Endothelial cell (in vitro differentiated cells): Measurements from ENCODE around the gene RPL28. TPM values are rescaled to one million over a fixed set of nuclear protein-coding genes. Genes with fewer than 3 reads are reported as not detected.
A peak's percentile ranks its signal among the peaks of the same experiment; 100 is the strongest.

Experiments
- DNase-seq: peaks from one replicate; pipeline ENCODE4 v3.0.0; 2021; ENCODE audit warnings: low spot score
- H3K27ac Mint-ChIP-seq: one replicate; pipeline ENCODE4 v1.8.0; 2021; ENCODE audit warnings: mixed read lengths, inconsistent platforms; ENCODE audit not compliant: unreplicated experiment
- H3K27me3 Mint-ChIP-seq: one replicate; pipeline ENCODE4 v1.8.0; 2021; ENCODE audit warnings: mild to moderate bottlenecking, moderate library complexity, mixed read lengths, inconsistent platforms; ENCODE audit not compliant: unreplicated experiment
- H3K36me3 Mint-ChIP-seq: one replicate; pipeline ENCODE4 v1.8.0; 2021; ENCODE audit warnings: mild to moderate bottlenecking, low read depth, mixed read lengths, inconsistent platforms; ENCODE audit not compliant: unreplicated experiment
- H3K4me1 Mint-ChIP-seq: one replicate; pipeline ENCODE4 v1.8.0; 2021; ENCODE audit warnings: mild to moderate bottlenecking, mixed read lengths, inconsistent platforms; ENCODE audit not compliant: unreplicated experiment
- H3K4me3 Mint-ChIP-seq: one replicate; pipeline ENCODE4 v1.8.0; 2021; ENCODE audit warnings: mild to moderate bottlenecking, mixed read lengths, inconsistent platforms; ENCODE audit not compliant: unreplicated experiment
- H3K9me3 Mint-ChIP-seq: one replicate; pipeline ENCODE4 v1.8.0; 2021; ENCODE audit warnings: mixed read lengths, inconsistent platforms; ENCODE audit not compliant: unreplicated experiment
- total RNA-seq: library from RNA; stranded (reverse); fragmentation: NEBNext Ultra II Directional; extraction: Animal tissue kit (Norgen Biotek cat#: 25700); gene quantifications from one replicate; pipeline ENCODE4 v1.2.1, GENCODE V29; 2021; ENCODE audit not compliant: unreplicated experiment
- TF ChIP-seq, protein P1 (sequence below): fragments of 200-600 bp; sonication (generic); IDR thresholded peaks from one replicate; pipeline ENCODE4 v1.5.0; 2021; ENCODE audit warnings: antibody characterized with exemption; ENCODE audit not compliant: unreplicated experiment

RPL28 gene
- total RNA-seq, 1 donor from 2014 or later: 3,792 TPM

DNA sequence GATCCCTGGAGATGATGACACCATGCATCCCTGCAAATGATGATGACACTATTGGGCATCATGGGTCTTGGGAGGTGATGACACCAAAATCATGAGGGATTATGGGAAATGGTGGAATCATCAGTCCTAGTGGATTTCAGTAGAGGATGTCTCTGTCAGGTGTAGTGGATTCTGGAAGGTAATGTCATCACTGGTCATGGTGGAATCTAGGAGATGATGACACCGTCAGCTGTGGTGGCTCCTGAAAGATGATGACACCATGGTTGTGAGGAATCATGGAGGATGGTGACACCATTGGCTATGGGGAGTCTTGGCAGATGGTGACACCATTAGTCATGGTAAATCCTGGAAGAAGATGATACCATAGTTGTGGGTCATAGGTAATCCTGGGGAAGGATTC lies 45.5 kb downstream of the RPL28 start:
- no peaks in the 10 kb centered on the region for H3K9me3 Mint-ChIP-seq

DNA sequence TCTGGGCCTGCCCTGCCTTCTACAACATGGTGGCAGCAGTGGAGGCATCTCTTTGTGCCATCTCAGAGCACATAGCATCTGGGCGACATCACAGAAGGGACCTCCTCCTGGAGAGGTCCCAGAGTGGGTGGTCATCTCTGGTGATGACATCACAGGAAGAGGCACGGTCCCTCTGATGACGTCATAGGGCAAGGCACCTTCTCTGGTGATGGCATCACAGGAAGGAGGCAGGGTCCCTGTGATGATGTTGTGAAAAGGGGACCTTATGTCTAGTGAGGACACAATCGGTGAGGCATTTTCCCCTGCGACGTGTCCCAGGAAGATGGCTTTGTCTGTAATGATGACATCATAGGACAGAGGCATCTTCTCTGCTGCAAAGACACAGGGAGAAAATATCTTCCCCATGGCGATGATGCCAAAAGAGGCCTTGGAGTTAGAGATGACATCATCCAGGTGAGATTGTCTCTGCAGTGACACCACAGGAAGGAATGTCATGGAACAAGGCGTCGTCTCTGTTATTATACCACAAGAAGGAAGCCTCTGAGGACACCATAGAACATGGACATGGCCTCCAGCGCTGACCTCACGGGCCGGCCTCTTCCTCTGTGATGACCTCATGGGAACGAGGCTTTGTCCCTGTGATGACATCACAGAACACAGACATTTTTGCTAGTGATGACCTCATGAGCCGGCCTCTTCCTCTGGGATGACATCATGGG lies 46.7 kb downstream of the RPL28 start:
- Mint-ChIP-seq H3K27ac (no peak overlapping the region), H3K9me3 (no peaks in the 10 kb centered on the region), H3K27me3 (peaks cover 9% of the 10 kb centered on the region), H3K4me1 (no peaks in the 10 kb centered on the region), H3K36me3 (peaks cover 6% of the 10 kb centered on the region), H3K4me3 (peak overlapping the region; percentile 14)
- no peak for DNase-seq
- TF ChIP-seq, protein P1, sequence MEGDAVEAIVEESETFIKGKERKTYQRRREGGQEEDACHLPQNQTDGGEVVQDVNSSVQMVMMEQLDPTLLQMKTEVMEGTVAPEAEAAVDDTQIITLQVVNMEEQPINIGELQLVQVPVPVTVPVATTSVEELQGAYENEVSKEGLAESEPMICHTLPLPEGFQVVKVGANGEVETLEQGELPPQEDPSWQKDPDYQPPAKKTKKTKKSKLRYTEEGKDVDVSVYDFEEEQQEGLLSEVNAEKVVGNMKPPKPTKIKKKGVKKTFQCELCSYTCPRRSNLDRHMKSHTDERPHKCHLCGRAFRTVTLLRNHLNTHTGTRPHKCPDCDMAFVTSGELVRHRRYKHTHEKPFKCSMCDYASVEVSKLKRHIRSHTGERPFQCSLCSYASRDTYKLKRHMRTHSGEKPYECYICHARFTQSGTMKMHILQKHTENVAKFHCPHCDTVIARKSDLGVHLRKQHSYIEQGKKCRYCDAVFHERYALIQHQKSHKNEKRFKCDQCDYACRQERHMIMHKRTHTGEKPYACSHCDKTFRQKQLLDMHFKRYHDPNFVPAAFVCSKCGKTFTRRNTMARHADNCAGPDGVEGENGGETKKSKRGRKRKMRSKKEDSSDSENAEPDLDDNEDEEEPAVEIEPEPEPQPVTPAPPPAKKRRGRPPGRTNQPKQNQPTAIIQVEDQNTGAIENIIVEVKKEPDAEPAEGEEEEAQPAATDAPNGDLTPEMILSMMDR: no peak

More for the DNA sequence above, 45.5 kb downstream of the RPL28 start:
- Mint-ChIP-seq H3K36me3 (peaks cover 6% of the 10 kb centered on the region), H3K27me3 (peaks cover 3% of the 10 kb centered on the region), H3K4me1 (no peaks in the 10 kb centered on the region), H3K27ac (no peak overlapping the region), H3K4me3 (peak overlapping the region; percentile 28)
- no peak for DNase-seq
- TF ChIP-seq, protein P1: no peak

DNA sequence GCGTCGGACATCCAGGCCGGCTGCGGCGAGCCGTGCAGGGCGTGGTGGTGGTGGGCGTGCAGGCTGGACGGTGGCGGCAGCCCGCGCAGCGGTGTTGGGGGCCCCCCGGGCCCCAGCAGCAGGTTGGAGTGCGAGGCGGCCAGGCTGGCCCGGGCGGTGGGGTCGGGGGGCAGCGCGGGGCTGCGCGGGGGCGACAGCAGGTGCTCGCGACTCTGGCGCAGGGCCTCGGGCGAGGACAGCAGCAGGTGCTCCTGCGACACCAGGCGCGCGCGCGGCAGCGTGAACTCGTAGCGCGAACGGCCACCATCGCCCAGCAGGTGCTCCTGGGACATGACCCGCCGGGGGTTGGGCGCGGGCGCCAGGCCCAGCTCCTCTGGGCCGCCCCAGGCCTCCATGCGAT lies 47.6 kb downstream of the RPL28 start:
- H3K27me3 Mint-ChIP-seq: peaks cover 9% of the 10 kb centered on the region

DNA sequence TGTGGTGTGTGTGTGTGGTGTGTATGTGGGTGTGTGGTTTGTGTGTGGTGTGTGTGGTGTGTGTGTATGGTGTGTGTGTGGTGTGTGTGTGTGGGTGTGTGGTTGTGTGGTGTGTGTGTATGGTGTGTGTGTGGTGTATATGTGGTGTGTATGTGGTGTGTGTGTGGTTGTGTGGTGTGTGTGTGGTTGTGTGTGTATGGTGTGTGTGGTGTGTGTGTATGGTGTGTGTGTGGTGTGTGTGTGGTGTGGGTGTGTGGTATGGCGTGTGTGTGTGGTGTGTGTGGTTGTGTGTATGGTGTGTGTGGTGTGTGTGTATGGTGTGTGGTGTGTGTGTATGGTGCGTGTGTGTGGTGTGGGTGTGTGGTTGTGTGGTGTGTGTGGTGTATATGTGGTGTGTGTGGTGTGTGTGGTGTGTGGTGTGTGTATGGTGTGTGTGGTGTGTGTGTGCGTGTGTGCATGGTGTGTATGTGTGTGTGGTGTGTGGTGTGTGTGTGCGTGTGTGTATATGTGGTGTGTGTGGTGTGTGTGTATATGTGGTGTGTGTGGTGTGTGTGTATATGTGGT lies 48.7 kb downstream of the RPL28 start:
- TF ChIP-seq, protein P1: no peak
- no peak for DNase-seq
- H3K36me3 Mint-ChIP-seq: peaks cover 9% of the 10 kb centered on the region
- no peak overlapping the region for H3K27ac Mint-ChIP-seq
- peaks cover 13% of the 10 kb centered on the region for H3K27me3 Mint-ChIP-seq
- H3K9me3 Mint-ChIP-seq: no peaks in the 10 kb centered on the region
- no peaks in the 10 kb centered on the region for H3K4me1 Mint-ChIP-seq
- H3K4me3 Mint-ChIP-seq: no peak overlapping the region

More for the DNA sequence above, 47.6 kb downstream of the RPL28 start:
- Mint-ChIP-seq H3K36me3 (peaks cover 6% of the 10 kb centered on the region), H3K27ac (no peak overlapping the region), H3K9me3 (no peaks in the 10 kb centered on the region), H3K4me1 (no peaks in the 10 kb centered on the region), H3K4me3 (no peak overlapping the region)
- no peak for DNase-seq
- TF ChIP-seq, protein P1: no peak

DNA sequence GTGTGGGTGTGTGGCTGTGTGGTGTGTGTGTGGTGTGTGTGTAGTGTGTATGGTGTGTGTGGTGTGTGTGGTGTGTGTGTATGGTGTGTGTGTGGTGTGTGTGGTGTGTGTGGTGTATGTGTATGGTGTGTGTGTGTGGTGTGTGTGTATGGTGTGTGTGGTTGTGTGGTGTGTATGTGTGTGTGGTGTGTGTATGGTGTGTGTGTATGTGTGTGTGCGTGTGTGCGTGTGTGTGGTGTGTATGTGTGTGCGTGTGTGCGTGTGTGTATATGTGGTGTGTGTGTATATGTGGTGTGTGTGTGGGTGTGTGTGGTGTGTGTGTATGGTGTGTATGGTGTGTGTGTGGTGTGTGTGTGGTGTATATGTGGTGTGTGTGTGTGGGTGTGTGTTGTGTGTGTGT lies 49.3 kb downstream of the RPL28 start:
- H3K9me3 Mint-ChIP-seq: no peaks in the 10 kb centered on the region
- no peak overlapping the region for H3K27ac Mint-ChIP-seq
- peaks cover 15% of the 10 kb centered on the region for H3K27me3 Mint-ChIP-seq
- no peak for DNase-seq
- peaks cover 15% of the 10 kb centered on the region for H3K36me3 Mint-ChIP-seq
- no peaks in the 10 kb centered on the region for H3K4me1 Mint-ChIP-seq
- H3K4me3 Mint-ChIP-seq: no peak overlapping the region
- TF ChIP-seq, protein P1: no peak
